ENCODE results near the gene ZNF446. TPM values are rescaled to one million over a fixed set of nuclear protein-coding genes. Genes with fewer than 3 reads are reported as not detected.

The ZNF446 gene
- total and polyA plus RNA-seq, 9 of the 15 experiments (the other 6 are each of a cell fraction or from before 2014, with no cell fraction given), result 0.07 to 4.8 (median 1.2) TPM

GRCh38 chr19:58529405-58529804 is 53.3 kb downstream of the ZNF446 start:
- Histone ChIP-seq H3K27me3 (ENCODE audit: control insufficient read depth in 2 of 2, insufficient read depth in 2 of 2, low read length in 2 of 2) (peaks cover 0 to 5% of the 10 kb centered on the region in 2 experiments; a peak in 1 of 5 replicates), H2AFZ (ENCODE audit: low read depth, low read length) (no peak overlapping the region), H3K4me2 (ENCODE audit: insufficient read depth, low read length) (no peak overlapping the region), H3K27ac (ENCODE audit: extremely low read depth, low read depth, low read length) (no peak overlapping the region), H4K20me1 (replicated peaks; ENCODE audit: control insufficient read depth, insufficient read depth, low read length) (no peaks in the 10 kb centered on the region), H3K4me1 (replicated peaks in 1 of 2; ENCODE audit: control insufficient read depth in 2 of 2, insufficient read depth in 2 of 2, low read length in 2 of 2) (peaks cover 0 to 3% of the 10 kb centered on the region in 2 experiments; a peak in 1 of 5 replicates), H3K79me2 (ENCODE audit: control insufficient read depth, insufficient read depth, low read length) (no peaks in the 10 kb centered on the region), H3K9me3 (replicated peaks; ENCODE audit: control insufficient read depth, insufficient read depth, low read depth, low read length) (no peaks in the 10 kb centered on the region), H3K4me3 (no peak overlapping the region), H3K36me3 (ENCODE audit: control insufficient read depth, insufficient read depth, low read length) (no peaks in the 10 kb centered on the region), H3K9me1 (ENCODE audit: control insufficient read depth, insufficient read depth, low read length) (no peaks in the 10 kb centered on the region), H3K9ac (ENCODE audit: insufficient read depth in 1 of 2, low read depth in 2 of 2, low read length in 2 of 2) (no peak overlapping the region)
- in situ Hi-C loops (cut with MboI) (no loop called here), intact Hi-C loops (cut with micrococcal nuclease) (no loop called here)
- FAIRE-seq (no peak), ATAC-seq (no peak), DNase-seq (ENCODE audit: extremely low read depth in 1 of 4, low spot score in 3 of 4) (no peak)
- no TSS peak for BruUV-seq (replicated peaks)
- CTCF ChIA-PET (ENCODE audit: low intra/inter-chr PET ratio), result no interaction called here
- TF ChIP-seq MAFG (tag; conservative IDR thresholded peaks at IDR 0.05), result peak; percentile 56; the same call in 1 of the 2 replicates
- TF ChIP-seq MCM2 (IDR thresholded peaks at IDR 0.05; ENCODE audit: low read depth), result no peak
- peak; percentile 49 for TF ChIP-seq MAFF (IDR thresholded peaks at IDR 0.05; ENCODE audit: low read length)
- peak; percentile 88 for TF ChIP-seq ZNF316 (IDR thresholded peaks at IDR 0.05)
- TF ChIP-seq ATF4 (CRISPR knock-in tag; IDR thresholded peaks at IDR 0.05), result no peak
- TF ChIP-seq C11orf30 (IDR thresholded peaks at IDR 0.05; ENCODE audit: low read depth), result peak; percentile 78
- TF ChIP-seq MAFK (IDR thresholded peaks at IDR 0.05; ENCODE audit: low read length), result peak; percentile 21; the same call in 1 of the 2 replicates
- POLR2A ChIA-PET, result no interaction called here
- 4% methylated on average over 3 of the region's 3 CpGs for WGBS (ENCODE audit: insufficient coverage, low coverage, missing lambda C conversion rate)

Small RNAs within 50 kb of the gene (small RNA-seq; reads per million reads assigned to genes)
- not detected for gene RN7SL693P
- gene RNU6-1337P, result not detected

Other genes starting within 250 kb of the ZNF446 start
Only the 7 nearest of the 19 such genes appear.
- gene ZNF584, start 67.7 kb upstream of the ZNF446 start, total RNA-seq (2014; rRNA removed), result 35.0 and 44.2 TPM in 2 replicates
- gene ZNF584, start 67.7 kb upstream of the ZNF446 start, total RNA-seq (2014; rRNA removed; fragmentation: Illumina TruSeq; extraction: Trizol), result 23.0 and 23.2 TPM in 2 replicates
- gene ZNF584, start 67.7 kb upstream of the ZNF446 start, total RNA-seq (2015; rRNA removed; fragmentation: Illumina TruSeq; extraction: Trizol), result 22.1 and 22.9 TPM in 2 replicates
- 40.9 and 43.4 TPM in 2 replicates for gene ZNF584, start 67.7 kb upstream of the ZNF446 start, total RNA-seq (2021)
- 23.4 and 27.1 TPM in 2 replicates for gene ZNF584, start 67.7 kb upstream of the ZNF446 start, polyA plus RNA-seq (2011; rRNA removed)
- gene ZNF584, start 67.7 kb upstream of the ZNF446 start, polyA plus RNA-seq (2014; fragmentation: Illumina TruSeq; extraction: Trizol), result 24.6 and 25.6 TPM in 2 replicates
- gene ZNF584, start 67.7 kb upstream of the ZNF446 start, polyA plus RNA-seq (2014; fragmentation: Nextera tagmentation; extraction: Ambion mirVana), result 1 to 10 TPM; 5.8 to 7.1 TPM
- 20.8 and 27.5 TPM in 2 replicates for gene ZNF584, start 67.7 kb upstream of the ZNF446 start, polyA plus RNA-seq (2014; rRNA removed)
- not detected in 2 replicates for gene ZNF132, start 36.2 kb upstream of the ZNF446 start, total RNA-seq (2014; rRNA removed)
- gene ZNF132, start 36.2 kb upstream of the ZNF446 start, total RNA-seq (2014; rRNA removed; fragmentation: Illumina TruSeq; extraction: Trizol), result not detected in 2 replicates
- not detected in 2 replicates for gene ZNF132, start 36.2 kb upstream of the ZNF446 start, total RNA-seq (2015; rRNA removed; fragmentation: Illumina TruSeq; extraction: Trizol)
- not detected in 2 replicates for gene ZNF132, start 36.2 kb upstream of the ZNF446 start, total RNA-seq (2021)
- 0.03 TPM in 1 of 2 replicates, not detected in the other for gene ZNF132, start 36.2 kb upstream of the ZNF446 start, polyA plus RNA-seq (2011; rRNA removed)
- not detected in 2 replicates for gene ZNF132, start 36.2 kb upstream of the ZNF446 start, polyA plus RNA-seq (2014; fragmentation: Illumina TruSeq; extraction: Trizol)
- gene ZNF132, start 36.2 kb upstream of the ZNF446 start, polyA plus RNA-seq (2014; fragmentation: Nextera tagmentation; extraction: Ambion mirVana), result under 1 TPM; 0.14 to 0.42 TPM
- 0.03 and 0.05 TPM in 2 replicates for gene ZNF132, start 36.2 kb upstream of the ZNF446 start, polyA plus RNA-seq (2014; rRNA removed)
- gene ZNF324B, start 24.7 kb upstream of the ZNF446 start, total RNA-seq (2014; rRNA removed), result 12.5 and 13.5 TPM in 2 replicates
- 5.8 and 7.5 TPM in 2 replicates for gene ZNF324B, start 24.7 kb upstream of the ZNF446 start, total RNA-seq (2014; rRNA removed; fragmentation: Illumina TruSeq; extraction: Trizol)
- 9.1 and 9.3 TPM in 2 replicates for gene ZNF324B, start 24.7 kb upstream of the ZNF446 start, total RNA-seq (2015; rRNA removed; fragmentation: Illumina TruSeq; extraction: Trizol)
- 12.6 and 13.2 TPM in 2 replicates for gene ZNF324B, start 24.7 kb upstream of the ZNF446 start, total RNA-seq (2021)
- 3.5 and 4.7 TPM in 2 replicates for gene ZNF324B, start 24.7 kb upstream of the ZNF446 start, polyA plus RNA-seq (2011; rRNA removed)
- 4.9 TPM in 2 replicates for gene ZNF324B, start 24.7 kb upstream of the ZNF446 start, polyA plus RNA-seq (2014; fragmentation: Illumina TruSeq; extraction: Trizol)
- under 1 TPM; 0.20 to 0.25 TPM for gene ZNF324B, start 24.7 kb upstream of the ZNF446 start, polyA plus RNA-seq (2014; fragmentation: Nextera tagmentation; extraction: Ambion mirVana)
- gene ZNF324B, start 24.7 kb upstream of the ZNF446 start, polyA plus RNA-seq (2014; rRNA removed), result 5.7 and 6.2 TPM in 2 replicates
- gene ZNF324, start 9.3 kb upstream of the ZNF446 start, total RNA-seq (2014; rRNA removed), result 15.4 and 15.8 TPM in 2 replicates
- gene ZNF324, start 9.3 kb upstream of the ZNF446 start, total RNA-seq (2014; rRNA removed; fragmentation: Illumina TruSeq; extraction: Trizol), result 3.0 and 3.5 TPM in 2 replicates
- 9.6 and 11.0 TPM in 2 replicates for gene ZNF324, start 9.3 kb upstream of the ZNF446 start, total RNA-seq (2015; rRNA removed; fragmentation: Illumina TruSeq; extraction: Trizol)
- 14.0 and 16.4 TPM in 2 replicates for gene ZNF324, start 9.3 kb upstream of the ZNF446 start, total RNA-seq (2021)
- 4.5 and 5.3 TPM in 2 replicates for gene ZNF324, start 9.3 kb upstream of the ZNF446 start, polyA plus RNA-seq (2011; rRNA removed)
- gene ZNF324, start 9.3 kb upstream of the ZNF446 start, polyA plus RNA-seq (2014; fragmentation: Illumina TruSeq; extraction: Trizol), result 4.1 and 6.9 TPM in 2 replicates
- gene ZNF324, start 9.3 kb upstream of the ZNF446 start, polyA plus RNA-seq (2014; fragmentation: Nextera tagmentation; extraction: Ambion mirVana), result 1 to 10 TPM in 1 of 2 experiments, under 1 TPM in 1; 0.92 to 1.2 TPM
- gene ZNF324, start 9.3 kb upstream of the ZNF446 start, polyA plus RNA-seq (2014; rRNA removed), result 7.5 and 8.3 TPM in 2 replicates
- 101 and 152 TPM in 2 replicates for gene SLC27A5, start 35.6 kb downstream of the ZNF446 start, total RNA-seq (2014; rRNA removed)
- gene SLC27A5, start 35.6 kb downstream of the ZNF446 start, total RNA-seq (2014; rRNA removed; fragmentation: Illumina TruSeq; extraction: Trizol), result 29.4 and 48.4 TPM in 2 replicates
- 42.2 and 45.2 TPM in 2 replicates for gene SLC27A5, start 35.6 kb downstream of the ZNF446 start, total RNA-seq (2015; rRNA removed; fragmentation: Illumina TruSeq; extraction: Trizol)
- gene SLC27A5, start 35.6 kb downstream of the ZNF446 start, total RNA-seq (2021), result 58.2 and 67.5 TPM in 2 replicates
- gene SLC27A5, start 35.6 kb downstream of the ZNF446 start, polyA plus RNA-seq (2011; rRNA removed), result 64.7 and 86.6 TPM in 2 replicates
- 56.9 and 85.4 TPM in 2 replicates for gene SLC27A5, start 35.6 kb downstream of the ZNF446 start, polyA plus RNA-seq (2014; fragmentation: Illumina TruSeq; extraction: Trizol)
- 100 to 1,000 TPM; 316 to 318 TPM for gene SLC27A5, start 35.6 kb downstream of the ZNF446 start, polyA plus RNA-seq (2014; fragmentation: Nextera tagmentation; extraction: Ambion mirVana)
- gene SLC27A5, start 35.6 kb downstream of the ZNF446 start, polyA plus RNA-seq (2014; rRNA removed), result 89.7 and 116 TPM in 2 replicates
- 7.2 and 7.8 TPM in 2 replicates for gene ZBTB45, start 43.5 kb downstream of the ZNF446 start, total RNA-seq (2014; rRNA removed)
- 0.32 and 0.58 TPM in 2 replicates for gene ZBTB45, start 43.5 kb downstream of the ZNF446 start, total RNA-seq (2014; rRNA removed; fragmentation: Illumina TruSeq; extraction: Trizol)
- gene ZBTB45, start 43.5 kb downstream of the ZNF446 start, total RNA-seq (2015; rRNA removed; fragmentation: Illumina TruSeq; extraction: Trizol), result 2.2 and 2.7 TPM in 2 replicates
- 14.0 and 16.1 TPM in 2 replicates for gene ZBTB45, start 43.5 kb downstream of the ZNF446 start, total RNA-seq (2021)
- gene ZBTB45, start 43.5 kb downstream of the ZNF446 start, polyA plus RNA-seq (2011; rRNA removed), result 1.4 and 4.0 TPM in 2 replicates
- 1.8 and 4.7 TPM in 2 replicates for gene ZBTB45, start 43.5 kb downstream of the ZNF446 start, polyA plus RNA-seq (2014; fragmentation: Illumina TruSeq; extraction: Trizol)
- under 1 TPM; 0.08 to 0.13 TPM for gene ZBTB45, start 43.5 kb downstream of the ZNF446 start, polyA plus RNA-seq (2014; fragmentation: Nextera tagmentation; extraction: Ambion mirVana)
- gene ZBTB45, start 43.5 kb downstream of the ZNF446 start, polyA plus RNA-seq (2014; rRNA removed), result 5.8 and 6.8 TPM in 2 replicates
- gene TRIM28, start 67.7 kb downstream of the ZNF446 start, total RNA-seq (2014; rRNA removed), result 779 and 1,386 TPM in 2 replicates
- gene TRIM28, start 67.7 kb downstream of the ZNF446 start, total RNA-seq (2014; rRNA removed; fragmentation: Illumina TruSeq; extraction: Trizol), result 358 and 467 TPM in 2 replicates
- 523 and 570 TPM in 2 replicates for gene TRIM28, start 67.7 kb downstream of the ZNF446 start, total RNA-seq (2015; rRNA removed; fragmentation: Illumina TruSeq; extraction: Trizol)
- gene TRIM28, start 67.7 kb downstream of the ZNF446 start, total RNA-seq (2021), result 752 and 797 TPM in 2 replicates
- gene TRIM28, start 67.7 kb downstream of the ZNF446 start, polyA plus RNA-seq (2011; rRNA removed), result 434 and 1,024 TPM in 2 replicates
- gene TRIM28, start 67.7 kb downstream of the ZNF446 start, polyA plus RNA-seq (2014; fragmentation: Illumina TruSeq; extraction: Trizol), result 640 and 764 TPM in 2 replicates
- gene TRIM28, start 67.7 kb downstream of the ZNF446 start, polyA plus RNA-seq (2014; fragmentation: Nextera tagmentation; extraction: Ambion mirVana), result 10 to 100 TPM; 12.1 to 29.3 TPM
- 490 and 541 TPM in 2 replicates for gene TRIM28, start 67.7 kb downstream of the ZNF446 start, polyA plus RNA-seq (2014; rRNA removed)